ENCODE results near the gene MID2. TPM values are rescaled to one million over a fixed set of nuclear protein-coding genes. Genes with fewer than 3 reads are reported as not detected.
"Not testable (repeated sequence)": the region's sequence is repeated elsewhere in the genome, so short reads cannot be mapped to it uniquely, and the experiment has no call there.

The MID2 gene
- total RNA-seq, 1 donor from 2014 or later, result 5.8 TPM

GRCh38 chrX:107905366-107905765 lies 79.7 kb downstream of the MID2 start:
- no peak for DNase-seq (ENCODE audit: low spot score)
- Mint-ChIP-seq H3K4me1 (ENCODE audit: low read depth) (no peaks in the 10 kb centered on the region), H3K27ac (no peak overlapping the region), H3K36me3 (ENCODE audit: low read depth) (no peaks in the 10 kb centered on the region), H3K4me3 (ENCODE audit: low read depth) (no peak overlapping the region), H3K9me3 (no peaks in the 10 kb centered on the region), H3K27me3 (ENCODE audit: low read depth) (no peaks in the 10 kb centered on the region)
- intact Hi-C loops (cut with micrococcal nuclease), result no loop called here

GRCh38 chrX:107924136-107924746 lies 98.6 kb downstream of the MID2 start:
- intact Hi-C loops (cut with micrococcal nuclease), result no loop called here
- Mint-ChIP-seq H3K36me3 (ENCODE audit: low read depth) (no peaks in the 10 kb centered on the region), H3K27ac (no peak overlapping the region), H3K27me3 (ENCODE audit: low read depth) (no peaks in the 10 kb centered on the region), H3K9me3 (no peaks in the 10 kb centered on the region), H3K4me1 (ENCODE audit: low read depth) (no peaks in the 10 kb centered on the region), H3K4me3 (ENCODE audit: low read depth) (no peak overlapping the region)
- no peak for DNase-seq (ENCODE audit: low spot score)

DNA sequence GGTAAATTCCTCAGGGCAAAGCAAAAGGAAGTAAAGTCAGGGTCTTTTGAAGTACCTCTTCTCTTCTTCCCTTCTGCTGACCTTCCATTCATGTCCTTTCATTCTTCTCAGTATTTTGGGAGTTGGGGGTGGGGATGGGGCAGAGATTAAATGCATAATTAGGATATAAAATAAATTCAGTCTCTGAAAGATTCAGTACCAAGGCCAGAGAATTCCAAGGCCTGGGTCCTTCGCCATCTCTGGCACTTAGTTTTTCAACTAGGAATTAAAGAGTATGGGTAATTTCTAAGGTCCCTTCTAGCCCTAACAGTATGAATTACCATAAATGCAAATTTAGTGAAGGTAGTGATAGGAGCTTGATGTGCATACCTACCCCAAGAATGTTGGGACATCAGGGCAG lies 108.6 kb downstream of the MID2 start:
- Mint-ChIP-seq H3K36me3 (ENCODE audit: low read depth) (no peaks in the 10 kb centered on the region), H3K27ac (no peak overlapping the region), H3K9me3 (no peaks in the 10 kb centered on the region), H3K27me3 (ENCODE audit: low read depth) (peaks cover 6% of the 10 kb centered on the region), H3K4me3 (ENCODE audit: low read depth) (no peak overlapping the region), H3K4me1 (ENCODE audit: low read depth) (no peaks in the 10 kb centered on the region)
- intact Hi-C loops (cut with micrococcal nuclease), result no loop called here
- DNase-seq (ENCODE audit: low spot score), result no peak

- no peaks in the 10 kb centered on the region for H3K36me3 Mint-ChIP-seq (ENCODE audit: low read depth)
- DNase-seq (ENCODE audit: low spot score), result no peak
- intact Hi-C loops (cut with micrococcal nuclease), result no loop called here
- no peak overlapping the region for H3K27ac Mint-ChIP-seq
- no peaks in the 10 kb centered on the region for H3K9me3 Mint-ChIP-seq
- H3K4me1 Mint-ChIP-seq (ENCODE audit: low read depth), result no peaks in the 10 kb centered on the region
- peaks cover 6% of the 10 kb centered on the region for H3K27me3 Mint-ChIP-seq (ENCODE audit: low read depth)
- H3K4me3 Mint-ChIP-seq (ENCODE audit: low read depth), result no peak overlapping the region
Measured at GRCh38 chrX:107935200-107935599, 109.5 kb downstream of the MID2 start.

- no peak for DNase-seq (ENCODE audit: low spot score)
- Mint-ChIP-seq H3K27ac (no peak overlapping the region), H3K27me3 (ENCODE audit: low read depth) (peaks cover 6% of the 10 kb centered on the region), H3K4me3 (ENCODE audit: low read depth) (no peak overlapping the region), H3K36me3 (ENCODE audit: low read depth) (no peaks in the 10 kb centered on the region), H3K4me1 (ENCODE audit: low read depth) (no peaks in the 10 kb centered on the region), H3K9me3 (no peaks in the 10 kb centered on the region)
- intact Hi-C loops (cut with micrococcal nuclease), result no loop called here
Measured at GRCh38 chrX:107935664-107936433, 110.2 kb downstream of the MID2 start.

- H3K27ac Mint-ChIP-seq, result no peak overlapping the region
- no peaks in the 10 kb centered on the region for H3K9me3 Mint-ChIP-seq
- H3K4me1 Mint-ChIP-seq (ENCODE audit: low read depth), result no peaks in the 10 kb centered on the region
- no peaks in the 10 kb centered on the region for H3K36me3 Mint-ChIP-seq (ENCODE audit: low read depth)
- no peak for DNase-seq (ENCODE audit: low spot score)
- H3K27me3 Mint-ChIP-seq (ENCODE audit: low read depth), result peaks cover 6% of the 10 kb centered on the region
- no peak overlapping the region for H3K4me3 Mint-ChIP-seq (ENCODE audit: low read depth)
- intact Hi-C loops (cut with micrococcal nuclease), result no loop called here
Measured at GRCh38 chrX:107936434-107936730, 110.7 kb downstream of the MID2 start.

- peaks cover 4% of the 10 kb centered on the region for H3K27me3 Mint-ChIP-seq (ENCODE audit: low read depth)
- intact Hi-C loops (cut with micrococcal nuclease), result no loop called here
- no peak for DNase-seq (ENCODE audit: low spot score)
- H3K9me3 Mint-ChIP-seq, result no peaks in the 10 kb centered on the region
- no peaks in the 10 kb centered on the region for H3K36me3 Mint-ChIP-seq (ENCODE audit: low read depth)
- no peaks in the 10 kb centered on the region for H3K4me1 Mint-ChIP-seq (ENCODE audit: low read depth)
- no peak overlapping the region for H3K27ac Mint-ChIP-seq
- H3K4me3 Mint-ChIP-seq (ENCODE audit: low read depth), result no peak overlapping the region
Measured at GRCh38 chrX:107940095-107940494, 114.4 kb downstream of the MID2 start.

- intact Hi-C loops (cut with micrococcal nuclease); H3K27me3 Mint-ChIP-seq (ENCODE audit: low read depth): not testable (repeated sequence)
Measured at GRCh38 chrX:107955337-107955736, 129.7 kb downstream of the MID2 start.

DNA sequence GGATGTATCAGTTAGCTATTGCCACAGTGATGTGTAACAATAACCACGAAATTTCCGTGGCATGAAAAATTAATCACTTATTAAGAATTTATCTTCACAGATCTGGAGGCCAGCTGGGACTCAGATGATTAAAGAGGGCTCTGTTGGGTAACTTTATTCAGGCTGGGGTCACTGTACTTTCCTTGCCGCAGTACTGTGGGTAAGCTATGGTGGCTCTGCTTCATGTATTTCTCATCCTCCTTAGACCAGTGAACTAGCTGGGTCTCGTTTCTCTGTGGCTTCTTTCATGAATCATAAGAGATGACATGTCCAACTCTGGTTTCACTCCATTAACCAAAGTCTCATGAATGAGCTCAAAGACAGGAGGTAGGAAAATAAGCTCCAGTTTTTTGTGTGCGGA lies 143.0 kb downstream of the MID2 start:
- Mint-ChIP-seq H3K27ac (no peak overlapping the region), H3K9me3 (no peaks in the 10 kb centered on the region), H3K4me3 (ENCODE audit: low read depth) (no peak overlapping the region), H3K4me1 (ENCODE audit: low read depth) (no peaks in the 10 kb centered on the region), H3K27me3 (ENCODE audit: low read depth) (no peaks in the 10 kb centered on the region), H3K36me3 (ENCODE audit: low read depth) (no peaks in the 10 kb centered on the region)
- no peak for DNase-seq (ENCODE audit: low spot score)
- intact Hi-C loops (cut with micrococcal nuclease), result no loop called here

More at GRCh38 chrX:107955337-107955736, 129.7 kb downstream of the MID2 start:
- H3K27ac Mint-ChIP-seq; H3K9me3 Mint-ChIP-seq; H3K4me1 Mint-ChIP-seq (ENCODE audit: low read depth); DNase-seq (ENCODE audit: low spot score); H3K4me3 Mint-ChIP-seq (ENCODE audit: low read depth); H3K36me3 Mint-ChIP-seq (ENCODE audit: low read depth): not testable (repeated sequence)

DNA sequence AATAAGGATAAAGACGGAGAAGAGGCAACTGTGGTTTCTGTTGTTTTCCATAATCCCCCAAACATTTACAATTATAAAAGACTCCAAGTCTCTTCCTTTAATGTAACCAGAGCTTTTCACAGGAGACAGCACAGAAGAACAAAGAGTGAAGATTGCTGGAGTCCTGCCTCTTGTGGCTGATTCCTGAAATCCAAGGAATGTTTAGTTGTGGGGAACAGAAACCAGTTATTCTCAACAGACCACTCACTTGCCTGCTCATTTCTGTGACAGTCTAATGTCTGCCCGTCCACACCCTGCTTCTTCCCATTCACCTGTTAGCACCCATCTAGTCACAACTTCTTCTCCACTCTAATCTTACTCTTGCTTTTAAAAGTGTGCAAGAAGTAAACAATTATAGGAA lies 144.4 kb downstream of the MID2 start:
- Mint-ChIP-seq H3K36me3 (ENCODE audit: low read depth) (no peaks in the 10 kb centered on the region), H3K27ac (no peak overlapping the region), H3K27me3 (ENCODE audit: low read depth) (no peaks in the 10 kb centered on the region), H3K9me3 (no peaks in the 10 kb centered on the region), H3K4me1 (ENCODE audit: low read depth) (no peaks in the 10 kb centered on the region), H3K4me3 (ENCODE audit: low read depth) (no peak overlapping the region)
- intact Hi-C loops (cut with micrococcal nuclease), result no loop called here
- DNase-seq (ENCODE audit: low spot score), result no peak

- H3K27ac Mint-ChIP-seq, result no peak overlapping the region
- DNase-seq (ENCODE audit: low spot score), result no peak
- no peaks in the 10 kb centered on the region for H3K4me1 Mint-ChIP-seq (ENCODE audit: low read depth)
- H3K27me3 Mint-ChIP-seq (ENCODE audit: low read depth), result peaks cover 1% of the 10 kb centered on the region
- intact Hi-C loops (cut with micrococcal nuclease), result no loop called here
- H3K4me3 Mint-ChIP-seq (ENCODE audit: low read depth), result no peak overlapping the region
- no peaks in the 10 kb centered on the region for H3K9me3 Mint-ChIP-seq
- no peaks in the 10 kb centered on the region for H3K36me3 Mint-ChIP-seq (ENCODE audit: low read depth)
Measured at GRCh38 chrX:107971636-107972035, 146.0 kb downstream of the MID2 start.
